GM23248 (cell line): Measurements from ENCODE around the gene SAMD13. TPM values are rescaled to one million over a fixed set of nuclear protein-coding genes. Genes with fewer than 3 reads are reported as not detected.

Source experiments
- DNase-seq: peaks from one replicate; pipeline ENCODE4 v3.0.0-alpha.2; 2015
- H2AFZ ChIP-seq: fragments of 200-600 bp; sonication (generic); 2 replicates; pipeline ENCODE4 v1.6.1; 2016; ENCODE audit warnings: antibody characterized with exemption
- H3F3A ChIP-seq: fragments of 200-600 bp; sonication (generic); 2 replicates; pipeline ENCODE4 v1.6.1; 2016; ENCODE audit warnings: mild to moderate bottlenecking, antibody characterized with exemption, mixed run types; ENCODE audit not compliant: insufficient read depth
- H3K27ac ChIP-seq: fragments of 200-600 bp; sonication (generic); 2 replicates; pipeline ENCODE4 v1.5.1; 2016; ENCODE audit warnings: mild to moderate bottlenecking
- H3K27me3 ChIP-seq: fragments of 200-600 bp; sonication (generic); replicated peaks from 2 replicates; pipeline ENCODE4 v1.6.1; 2016; ENCODE audit warnings: mild to moderate bottlenecking; ENCODE audit not compliant: insufficient read depth
- H3K36me3 ChIP-seq: fragments of 200-600 bp; sonication (generic); 2 replicates; pipeline ENCODE4 v1.6.1; 2016; ENCODE audit warnings: low read depth, mild to moderate bottlenecking
- H3K4me1 ChIP-seq: fragments of 200-600 bp; sonication (generic); 2 replicates; pipeline ENCODE4 v1.6.1; 2016; ENCODE audit warnings: mild to moderate bottlenecking; ENCODE audit not compliant: insufficient read depth
- H3K4me2 ChIP-seq: fragments of 200-600 bp; sonication (generic); one replicate; pipeline ENCODE4 v1.6.1; 2016; ENCODE audit warnings: mild to moderate bottlenecking; ENCODE audit not compliant: unreplicated experiment
- H3K4me3 ChIP-seq: fragments of 200-600 bp; sonication (generic); 2 replicates; pipeline ENCODE4 v1.5.1; 2016; ENCODE audit warnings: mild to moderate bottlenecking
- H3K79me2 ChIP-seq: fragments of 200-600 bp; sonication (generic); 2 replicates; pipeline ENCODE4 v1.6.1; 2016; ENCODE audit warnings: mild to moderate bottlenecking; ENCODE audit not compliant: insufficient read depth
- H3K9ac ChIP-seq: fragments of 200-600 bp; sonication (generic); 2 replicates; pipeline ENCODE4 v1.6.1; 2016; ENCODE audit warnings: mild to moderate bottlenecking
- H3K9me2 ChIP-seq: fragments of 200-600 bp; sonication (generic); 2 replicates; pipeline ENCODE4 v1.6.1; 2016; ENCODE audit warnings: mixed run types, mild to moderate bottlenecking, moderate library complexity; ENCODE audit not compliant: insufficient read depth
- H3K9me3 ChIP-seq: fragments of 200-600 bp; sonication (generic); one replicate; pipeline ENCODE4 v1.6.1; 2017; ENCODE audit warnings: low read depth
- H4K20me1 ChIP-seq: fragments of 200-600 bp; sonication (generic); 2 replicates; pipeline ENCODE4 v1.6.0; 2016; ENCODE audit not compliant: insufficient read depth
- EZH2 ChIP-seq: fragments of 200-600 bp; sonication (generic); IDR thresholded peaks from 2 replicates; pipeline ENCODE4 v1.6.1; 2018; ENCODE audit warnings: antibody characterized with exemption, mild to moderate bottlenecking; ENCODE audit not compliant: insufficient read depth, poor library complexity, severe bottlenecking
- EZH2phosphoT487 ChIP-seq: fragments of 200-600 bp; sonication (generic); IDR thresholded peaks from 2 replicates; pipeline ENCODE4 v1.6.1; 2018; ENCODE audit warnings: antibody characterized with exemption, moderate library complexity, mild to moderate bottlenecking, low read depth; ENCODE audit not compliant: insufficient read depth
- WGBS, 2 experiments: methylation state at CpG; one replicate each; pipeline ENCODE4 v1.1.6; 2015 to 2017; ENCODE audit warnings: low lambda C conversion rate in 2 of 2, low coverage in 1 of 2; ENCODE audit errors: missing lambda C conversion rate in 2 of 2; 5-methylcytosine and 5-hydroxymethylcytosine counted together
- in situ Hi-C: fragments of 300-500 bp; cut with MboI; formaldehyde crosslinking; loops from 2 replicates; pipeline ENCODE4 v1.15.0; 2020
- polyA plus RNA-seq: library from polyadenylated mRNA; unstranded; fragments of >200 nt; fragmentation: Nextera tagmentation; extraction: Ambion mirVana; gene quantifications from 2 replicates; pipeline ENCODE4 v1.2.1, GENCODE V29; 2016
- total RNA-seq: library from RNA; depleted of rRNA; stranded (reverse); fragments of >200 nt; shearing (Covaris generic); gene quantifications from 2 replicates; pipeline ENCODE4 v1.2.3, GENCODE V29; 2014

SAMD13 gene
- total and polyA plus RNA-seq, 2 experiments from 2014 or later, result 0.65 to 0.78 TPM

DNA sequence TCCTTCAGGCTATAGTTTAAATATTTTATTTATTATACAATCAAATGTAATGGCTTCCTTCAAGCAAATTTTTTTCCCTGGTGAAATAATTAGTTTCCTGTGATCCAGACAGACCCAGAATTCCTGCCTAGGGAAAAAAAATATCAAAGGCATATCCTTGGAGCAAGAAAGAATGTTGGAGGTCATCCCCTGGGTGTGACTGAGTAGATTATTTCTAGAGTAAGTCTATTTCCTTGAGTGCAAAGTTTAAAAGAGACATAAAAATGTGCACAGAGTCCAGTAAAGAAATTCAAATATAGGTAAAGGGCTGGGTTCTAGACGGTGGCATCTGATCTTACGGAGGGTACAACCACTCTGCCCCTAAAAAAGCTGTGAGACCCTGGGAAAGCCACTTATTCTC, 32.2 kb upstream of the SAMD13 start:
- in situ Hi-C loops, result no loop called here
- Histone ChIP-seq H3K4me2 (no peak overlapping the region), H3K4me3 (no peak overlapping the region), H3K27me3 (no peaks in the 10 kb centered on the region), H3F3A (peaks cover 4% of the 10 kb centered on the region; the same call in 1 of the 2 replicates), H2AFZ (no peak overlapping the region), H3K4me1 (peaks cover 4% of the 10 kb centered on the region; the same call in 1 of the 2 replicates), H3K9me2 (no peaks in the 10 kb centered on the region), H3K36me3 (no peaks in the 10 kb centered on the region), H3K9ac (no peak overlapping the region), H3K27ac (no peak overlapping the region), H4K20me1 (no peaks in the 10 kb centered on the region), H3K9me3 (no peaks in the 10 kb centered on the region), H3K79me2 (no peaks in the 10 kb centered on the region)
- 15 to 20% methylated on average over 2 of the region's 2 CpGs for WGBS, 2 experiments
- DNase-seq, result no peak
- TF ChIP-seq EZH2phosphoT487 (no peak), EZH2 (no peak)

GRCh38 chr1:84271441-84272151, 29.9 kb upstream of the SAMD13 start:
- no peak overlapping the region for H3K27ac ChIP-seq
- no peaks in the 10 kb centered on the region for H3K9me2 ChIP-seq
- H3K9ac ChIP-seq, result no peak overlapping the region
- TF ChIP-seq EZH2 (no peak), EZH2phosphoT487 (no peak)
- peaks cover 4% of the 10 kb centered on the region; the same call in 1 of the 2 replicates for H3K4me1 ChIP-seq
- H3K4me2 ChIP-seq, result no peak overlapping the region
- no peak overlapping the region for H3K4me3 ChIP-seq
- in situ Hi-C loops, result no loop called here
- no peaks in the 10 kb centered on the region for H4K20me1 ChIP-seq
- H3F3A ChIP-seq, result peaks cover 4% of the 10 kb centered on the region; the same call in 1 of the 2 replicates
- no peaks in the 10 kb centered on the region for H3K79me2 ChIP-seq
- whole genome bisulfite sequencing, 2 experiments, result 35 to 37% methylated on average over 6 of the region's 6 CpGs
- peak; percentile 52 for DNase-seq
- no peaks in the 10 kb centered on the region for H3K27me3 ChIP-seq
- no peaks in the 10 kb centered on the region for H3K9me3 ChIP-seq
- H2AFZ ChIP-seq, result peak overlapping the region; percentile 25
- no peaks in the 10 kb centered on the region for H3K36me3 ChIP-seq

DNA sequence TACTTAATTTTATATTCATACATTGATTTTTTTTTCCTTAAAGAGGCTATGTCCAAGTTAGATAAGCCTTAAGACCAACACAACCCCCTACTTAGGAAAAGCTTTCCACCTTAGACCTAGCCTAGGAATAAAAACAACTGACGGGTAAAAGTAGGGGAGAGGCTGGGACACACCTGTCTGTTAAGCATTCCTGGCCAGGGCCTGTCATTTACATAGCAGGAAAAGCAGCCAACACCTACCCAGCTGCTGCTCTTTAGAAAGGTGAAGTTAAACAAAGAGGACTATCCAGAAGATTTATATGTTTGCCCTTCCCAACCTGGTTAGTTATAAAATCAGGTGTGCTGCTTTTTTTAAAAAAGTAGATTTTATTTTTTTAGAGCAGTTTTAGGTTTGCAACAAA, 29.1 kb upstream of the SAMD13 start:
- Histone ChIP-seq H3K36me3 (no peaks in the 10 kb centered on the region), H3K4me2 (no peak overlapping the region), H3K9ac (no peak overlapping the region), H3K79me2 (no peaks in the 10 kb centered on the region), H3K27me3 (no peaks in the 10 kb centered on the region), H3K27ac (no peak overlapping the region), H3K9me3 (no peaks in the 10 kb centered on the region), H3F3A (peaks cover 4% of the 10 kb centered on the region; the same call in 1 of the 2 replicates), H4K20me1 (no peaks in the 10 kb centered on the region), H3K9me2 (no peaks in the 10 kb centered on the region), H3K4me1 (peaks cover 4% of the 10 kb centered on the region; the same call in 1 of the 2 replicates), H3K4me3 (no peak overlapping the region), H2AFZ (no peak overlapping the region)
- DNase-seq, result no peak
- TF ChIP-seq EZH2phosphoT487, result no peak
- TF ChIP-seq EZH2, result no peak
- WGBS, 2 experiments, result 97 to 100% methylated on average over 1 of the region's 1 CpG
- in situ Hi-C loops, result no loop called here

DNA sequence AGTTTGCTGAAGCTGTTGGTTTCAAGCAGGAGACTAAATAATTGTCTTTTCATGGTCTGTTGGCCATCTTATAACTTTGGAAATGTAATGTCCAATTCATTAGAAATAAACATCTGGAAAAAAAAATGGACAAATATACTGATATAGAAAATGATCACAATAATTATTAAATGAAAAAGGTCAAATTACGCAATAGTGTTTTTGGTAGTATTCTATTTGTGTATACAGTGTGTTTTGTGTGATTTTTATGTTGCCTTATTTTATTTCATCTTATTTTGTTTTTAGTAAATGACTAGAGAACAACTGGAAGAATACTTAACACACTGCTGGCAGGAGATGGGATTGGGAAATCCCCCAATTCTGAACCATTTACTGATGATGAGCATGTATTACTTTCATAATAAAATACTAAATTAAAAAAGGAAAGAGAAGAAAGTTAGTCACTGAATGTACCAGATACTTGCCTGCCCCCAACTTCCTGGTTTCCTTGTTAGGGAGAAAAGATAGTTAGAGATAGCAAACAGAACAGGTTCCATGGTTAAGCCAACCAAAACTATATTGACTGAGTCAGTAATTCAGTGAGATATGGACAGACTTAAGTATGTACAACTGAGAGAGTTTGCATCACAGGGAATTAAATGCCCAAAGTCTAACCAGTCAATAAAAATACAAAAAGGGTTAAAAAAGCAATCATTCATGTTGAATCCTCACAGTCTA, 24.0 kb upstream of the SAMD13 start:
- no peak for DNase-seq
- Histone ChIP-seq H3K27ac (no peak overlapping the region), H3F3A (no peaks in the 10 kb centered on the region), H2AFZ (no peak overlapping the region), H3K27me3 (no peaks in the 10 kb centered on the region), H3K9ac (no peak overlapping the region), H3K79me2 (no peaks in the 10 kb centered on the region), H3K9me3 (no peaks in the 10 kb centered on the region), H3K9me2 (no peaks in the 10 kb centered on the region), H3K4me3 (no peak overlapping the region), H4K20me1 (no peaks in the 10 kb centered on the region), H3K4me2 (no peak overlapping the region), H3K4me1 (no peaks in the 10 kb centered on the region), H3K36me3 (no peaks in the 10 kb centered on the region)
- in situ Hi-C loops, result no loop called here
- WGBS, 2 experiments, result 95 to 96% methylated on average over 1 of the region's 1 CpG
- TF ChIP-seq EZH2, result no peak
- no peak for TF ChIP-seq EZH2phosphoT487
